CD4-positive, CD25-positive, alpha-beta regulatory T cell (primary cell): ENCODE measurements around the gene RPL21. TPM values are rescaled to one million over a fixed set of nuclear protein-coding genes. Genes with fewer than 3 reads are reported as not detected.
A peak's percentile ranks its signal among the peaks of the same experiment; 100 is the strongest.

Source experiments
- ATAC-seq, 2 donors: fragments of 150-1000 bp; cut with Tn5 transposase; one replicate each; pipeline ENCODE4 v1.10.0; 2021; ENCODE audit warnings: low read depth in 2 of 2, moderate number of reproducible peaks in 2 of 2, moderate library complexity in 1 of 2
- DNase-seq, 3 donors: peaks; one replicate each; pipeline versions ENCODE4 v3.0.0 to v3.0.0-alpha.2; 2012 to 2022; ENCODE audit warnings: mixed read lengths in 1 of 3
- H3K27ac ChIP-seq: one replicate; pipeline ENCODE4 v1.7.0; 2013; ENCODE audit warnings: mild to moderate bottlenecking, low read length; ENCODE audit not compliant: insufficient read depth, poor library complexity, severe bottlenecking
- H3K27me3 ChIP-seq: one replicate; pipeline ENCODE4 v1.7.0; 2013; ENCODE audit warnings: low read length; ENCODE audit not compliant: control insufficient read depth, insufficient read depth
- H3K36me3 ChIP-seq: one replicate; pipeline ENCODE4 v1.7.0; 2013; ENCODE audit warnings: mild to moderate bottlenecking, low read length, moderate library complexity; ENCODE audit not compliant: control insufficient read depth, insufficient read depth
- H3K4me1 ChIP-seq: 2 replicates; pipeline ENCODE4 v1.7.0; 2013; ENCODE audit warnings: mild to moderate bottlenecking, low read length; ENCODE audit not compliant: insufficient read depth, control insufficient read depth, poor library complexity, severe bottlenecking
- H3K4me3 ChIP-seq: one replicate; pipeline ENCODE4 v1.7.0; 2013; ENCODE audit warnings: low read depth, mild to moderate bottlenecking, low read length, moderate library complexity
- H3K9me3 ChIP-seq, 2 experiments: 1 replicate in 1 of 2; 2 replicates in 1 of 2; pipeline ENCODE4 v1.7.0; 2013; ENCODE audit warnings: low read length in 2 of 2, mild to moderate bottlenecking in 1 of 2, moderate library complexity in 1 of 2; ENCODE audit not compliant: control insufficient read depth in 2 of 2
- H3K27ac Mint-ChIP-seq, 3 donors: one replicate each; pipeline ENCODE4 v1.8.0; 2020 to 2022; ENCODE audit warnings: mild to moderate bottlenecking in 3 of 3, mixed read lengths in 3 of 3, moderate library complexity in 2 of 3
- H3K27me3 Mint-ChIP-seq: one replicate; pipeline ENCODE4 v1.8.0; 2022; ENCODE audit warnings: mild to moderate bottlenecking, mixed read lengths
- H3K36me3 Mint-ChIP-seq: one replicate; pipeline ENCODE4 v1.8.0; 2020; ENCODE audit warnings: mixed read lengths
- H3K4me1 Mint-ChIP-seq, 4 donors: one replicate each; pipeline ENCODE4 v1.8.0; 2020 to 2022; ENCODE audit warnings: mixed read lengths in 4 of 4, mild to moderate bottlenecking in 1 of 4
- H3K4me3 Mint-ChIP-seq, 4 donors: one replicate each; pipeline ENCODE4 v1.8.0; 2020 to 2022; ENCODE audit warnings: mild to moderate bottlenecking in 4 of 4, mixed read lengths in 4 of 4, moderate library complexity in 3 of 4
- H3K9me3 Mint-ChIP-seq, 7 donors: one replicate each; pipeline ENCODE4 v1.8.0; 2020 to 2022; ENCODE audit warnings: mixed read lengths in 7 of 7, mild to moderate bottlenecking in 3 of 7, moderate library complexity in 2 of 7
- polyA plus RNA-seq, 4 donors: library from polyadenylated mRNA; unstranded; fragments of 300-500 nt; fragmentation: Illumina TruSeq; gene quantifications; one replicate each; pipeline ENCODE4 v1.2.3, GENCODE V29; 2021
- total RNA-seq: library from RNA; stranded (reverse); gene quantifications from one replicate; pipeline ENCODE4 v1.2.3, GENCODE V29; 2022

The RPL21 gene
- total and polyA plus RNA-seq, 5 donors from 2014 or later: 1,575 to 7,317 (median 4,646) TPM

GRCh38 chr13:27233964-27234363 is 17.4 kb upstream of the RPL21 start:
- H3K4me3 Mint-ChIP-seq: no peak overlapping the region
- peak overlapping the region in 1 of 3 donors; percentile 65 for H3K27ac Mint-ChIP-seq
- H3K9me3 ChIP-seq: peaks cover 4 to 8% of the 10 kb centered on the region in 2 experiments
- no peaks in the 10 kb centered on the region for H3K4me1 ChIP-seq
- H3K27ac ChIP-seq: no peak overlapping the region
- no peaks in the 10 kb centered on the region for H3K4me1 Mint-ChIP-seq
- H3K27me3 Mint-ChIP-seq: peaks cover 1% of the 10 kb centered on the region
- peaks cover 0 to 10% (median 2%) of the 10 kb centered on the region in 7 donors for H3K9me3 Mint-ChIP-seq
- no peak overlapping the region for H3K4me3 ChIP-seq
- no peaks in the 10 kb centered on the region for H3K36me3 ChIP-seq
- no peaks in the 10 kb centered on the region for H3K36me3 Mint-ChIP-seq
- DNase-seq: no peak
- no peaks in the 10 kb centered on the region for H3K27me3 ChIP-seq
- no peak for ATAC-seq

- peaks cover 0 to 9% (median 2%) of the 10 kb centered on the region in 7 donors for H3K9me3 Mint-ChIP-seq
- H3K27ac Mint-ChIP-seq: no peak overlapping the region
- H3K36me3 Mint-ChIP-seq: no peaks in the 10 kb centered on the region
Observed at GRCh38 chr13:27236478-27236877, 14.9 kb upstream of the RPL21 start.

GRCh38 chr13:27242702-27243101 is 8.7 kb upstream of the RPL21 start:
- no peak overlapping the region for H3K27ac ChIP-seq
- Mint-ChIP-seq H3K4me1 (peaks cover 1 to 5% (median 3%) of the 10 kb centered on the region in 4 donors), H3K36me3 (peaks cover 8% of the 10 kb centered on the region), H3K4me3 (no peak overlapping the region), H3K9me3 (no peaks in the 10 kb centered on the region), H3K27me3 (no peaks in the 10 kb centered on the region), H3K27ac (peak overlapping the region in 1 of 3 donors; percentile 21)
- no peak overlapping the region for H3K4me3 ChIP-seq
- H3K36me3 ChIP-seq: no peaks in the 10 kb centered on the region
- H3K9me3 ChIP-seq: no peaks in the 10 kb centered on the region
- no peaks in the 10 kb centered on the region for H3K27me3 ChIP-seq
- no peak for DNase-seq
- H3K4me1 ChIP-seq: no peaks in the 10 kb centered on the region
- no peak for ATAC-seq

More at GRCh38 chr13:27236478-27236877, 14.9 kb upstream of the RPL21 start:
- Histone ChIP-seq H3K36me3 (no peaks in the 10 kb centered on the region), H3K4me1 (no peaks in the 10 kb centered on the region), H3K4me3 (no peak overlapping the region), H3K9me3 (peaks cover 0 to 6% of the 10 kb centered on the region in 2 experiments), H3K27me3 (no peaks in the 10 kb centered on the region), H3K27ac (no peak overlapping the region)
- H3K4me1 Mint-ChIP-seq: no peaks in the 10 kb centered on the region
- ATAC-seq (no peak), DNase-seq (no peak)
- H3K4me3 Mint-ChIP-seq: no peak overlapping the region
- H3K27me3 Mint-ChIP-seq: no peaks in the 10 kb centered on the region

- DNase-seq: no peak
- Histone ChIP-seq H3K27ac (no peak overlapping the region), H3K4me1 (peaks cover 5% of the 10 kb centered on the region), H3K27me3 (no peaks in the 10 kb centered on the region), H3K36me3 (no peaks in the 10 kb centered on the region), H3K9me3 (no peaks in the 10 kb centered on the region), H3K4me3 (no peak overlapping the region)
- Mint-ChIP-seq H3K4me1 (peaks cover 12 to 20% (median 17%) of the 10 kb centered on the region in 4 donors), H3K9me3 (no peaks in the 10 kb centered on the region), H3K36me3 (peaks cover 8% of the 10 kb centered on the region), H3K4me3 (peak overlapping the region in 1 of 4 donors; percentile 18), H3K27ac (no peak overlapping the region), H3K27me3 (no peaks in the 10 kb centered on the region)
- no peak for ATAC-seq
Observed at GRCh38 chr13:27245610-27246009, 5.7 kb upstream of the RPL21 start.

- H3K9me3 ChIP-seq: no peaks in the 10 kb centered on the region
- no peaks in the 10 kb centered on the region for H3K27me3 ChIP-seq
- no peak for DNase-seq
- ATAC-seq: peak; percentile 2 to 8
- Mint-ChIP-seq H3K27ac (peak overlapping the region; percentile 99 to 100 (median 100)), H3K4me1 (peaks cover 29 to 63% (median 45%) of the 10 kb centered on the region in 4 donors), H3K36me3 (peaks cover 18% of the 10 kb centered on the region), H3K27me3 (no peaks in the 10 kb centered on the region), H3K9me3 (no peaks in the 10 kb centered on the region), H3K4me3 (peak overlapping the region; percentile 96 to 98 (median 96))
- H3K27ac ChIP-seq: peak overlapping the region; percentile 97
- peaks cover 33% of the 10 kb centered on the region for H3K4me1 ChIP-seq
- H3K36me3 ChIP-seq: peaks cover 16% of the 10 kb centered on the region
- peak overlapping the region; percentile 99 for H3K4me3 ChIP-seq
Observed at GRCh38 chr13:27250833-27251165, 559 bp upstream of the RPL21 start.

GRCh38 chr13:27252467-27252866 is 1.1 kb downstream of the RPL21 start:
- Mint-ChIP-seq H3K36me3 (peaks cover 20% of the 10 kb centered on the region), H3K4me3 (peak overlapping the region; percentile 96 to 98 (median 96)), H3K27ac (peak overlapping the region; percentile 99 to 100 (median 100)), H3K4me1 (peaks cover 29 to 70% (median 44%) of the 10 kb centered on the region in 4 donors), H3K9me3 (no peaks in the 10 kb centered on the region), H3K27me3 (no peaks in the 10 kb centered on the region)
- no peak for DNase-seq
- H3K9me3 ChIP-seq: no peaks in the 10 kb centered on the region
- peaks cover 30% of the 10 kb centered on the region for H3K36me3 ChIP-seq
- no peaks in the 10 kb centered on the region for H3K27me3 ChIP-seq
- ATAC-seq: no peak
- peak overlapping the region; percentile 99 for H3K4me3 ChIP-seq
- H3K4me1 ChIP-seq: peaks cover 33% of the 10 kb centered on the region
- peak overlapping the region; percentile 97 for H3K27ac ChIP-seq

GRCh38 chr13:27257233-27257568 is 5.8 kb downstream of the RPL21 start:
- H3K27ac ChIP-seq: no peak overlapping the region
- ATAC-seq (no peak), DNase-seq (no peak)
- Mint-ChIP-seq H3K27ac (peak overlapping the region in 1 of 3 donors; percentile 38), H3K27me3 (no peaks in the 10 kb centered on the region), H3K4me3 (peak overlapping the region in 1 of 4 donors; percentile 8), H3K36me3 (peaks cover 28% of the 10 kb centered on the region), H3K4me1 (peaks cover 29 to 87% (median 61%) of the 10 kb centered on the region in 4 donors), H3K9me3 (no peaks in the 10 kb centered on the region)
- peaks cover 52% of the 10 kb centered on the region for H3K36me3 ChIP-seq
- peaks cover 24% of the 10 kb centered on the region for H3K4me1 ChIP-seq
- no peaks in the 10 kb centered on the region for H3K9me3 ChIP-seq
- no peaks in the 10 kb centered on the region for H3K27me3 ChIP-seq
- H3K4me3 ChIP-seq: no peak overlapping the region

GRCh38 chr13:27257648-27258253 is 6.4 kb downstream of the RPL21 start:
- Histone ChIP-seq H3K27me3 (no peaks in the 10 kb centered on the region), H3K36me3 (peaks cover 52% of the 10 kb centered on the region), H3K4me3 (no peak overlapping the region), H3K27ac (no peak overlapping the region), H3K9me3 (no peaks in the 10 kb centered on the region), H3K4me1 (peaks cover 18% of the 10 kb centered on the region)
- peaks cover 27 to 86% (median 63%) of the 10 kb centered on the region in 4 donors for H3K4me1 Mint-ChIP-seq
- H3K27ac Mint-ChIP-seq: peak overlapping the region in 1 of 3 donors; percentile 29
- no peaks in the 10 kb centered on the region for H3K27me3 Mint-ChIP-seq
- peaks cover 28% of the 10 kb centered on the region for H3K36me3 Mint-ChIP-seq
- no peaks in the 10 kb centered on the region for H3K9me3 Mint-ChIP-seq
- no peak for ATAC-seq
- peak overlapping the region in 2 of 4 donors; percentile 8 to 86 for H3K4me3 Mint-ChIP-seq
- no peak for DNase-seq
